ENCODE measurements around the gene SPI1.

DNA sequence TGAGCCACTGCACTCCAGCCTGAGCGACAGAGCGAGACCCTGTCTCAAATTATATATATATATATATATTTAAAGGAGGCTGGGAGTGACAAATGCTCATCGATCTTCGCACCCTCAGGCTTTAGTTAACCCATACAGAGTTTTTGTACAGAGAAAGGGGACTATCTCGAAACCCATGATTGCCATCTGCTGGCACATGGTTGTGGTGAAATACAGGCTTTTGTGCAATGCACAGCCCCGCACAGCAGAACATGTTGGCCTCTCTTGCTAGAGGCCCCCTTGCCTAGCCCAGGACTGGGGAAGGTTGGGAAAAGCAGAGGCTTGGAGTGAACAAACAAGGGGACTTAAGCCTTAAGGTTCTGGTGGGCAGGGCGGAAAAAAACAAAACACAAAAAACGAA, 29.5 kb downstream of the SPI1 start:
- TF ChIP-seq SIN3A (IDR thresholded peaks at IDR 0.05; ENCODE audit: borderline replicate concordance, insufficient read depth, low read length) = no peak
- no peak for TF ChIP-seq TAF1 (IDR thresholded peaks at IDR 0.05; ENCODE audit: borderline replicate concordance, insufficient read depth, low read length)
